HG03565 (cell line): ENCODE data around the gene FOXD1.
"Not testable (repeated sequence)": the region's sequence is repeated elsewhere in the genome, so short reads cannot be mapped to it uniquely, and the experiment has no call there.

Experiments
- ATAC-seq: cut with Tn5 transposase; IDR thresholded peaks from one replicate; pipeline ENCODE4 v1.9.1; 2021; ENCODE audit warnings: mild to moderate bottlenecking, moderate library complexity; ENCODE audit not compliant: unreplicated experiment

FOXD1 gene

GRCh38 chr5:73448463-73449136 lies at the start of gene FOXD1:
TSS of gene FOXD1 (minus strand) at chr5:73448777. CDS start at chr5:73448362, 415 bp downstream.
- ATAC-seq = peak; percentile 42

DNA sequence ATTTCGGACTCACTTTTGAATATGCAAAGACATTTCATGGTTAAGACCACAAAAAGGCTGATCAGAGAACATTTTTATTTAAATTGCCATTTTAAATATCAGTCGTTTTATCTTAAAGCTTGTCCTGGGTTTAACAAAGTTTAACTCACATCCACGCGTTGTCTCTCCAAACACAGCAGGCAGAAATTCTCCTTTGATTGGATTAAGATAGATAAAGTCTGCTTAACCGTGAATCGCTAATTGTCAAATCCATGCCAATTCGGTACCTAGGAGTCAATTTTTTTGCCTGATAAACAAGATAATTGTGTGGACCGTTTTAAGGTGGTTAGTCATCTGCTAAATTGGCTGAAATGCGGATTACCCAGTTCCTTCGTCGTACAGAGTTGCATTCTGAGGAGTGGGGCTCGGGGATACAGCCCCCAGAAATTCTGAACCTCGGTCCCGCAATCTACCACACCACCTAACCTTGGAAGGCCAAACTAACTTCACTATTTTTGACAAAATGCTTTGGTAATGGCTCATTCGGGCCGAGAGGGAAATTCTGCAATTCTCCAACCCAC lies 49.0 kb upstream of the FOXD1 start:
- ATAC-seq = no peak

DNA sequence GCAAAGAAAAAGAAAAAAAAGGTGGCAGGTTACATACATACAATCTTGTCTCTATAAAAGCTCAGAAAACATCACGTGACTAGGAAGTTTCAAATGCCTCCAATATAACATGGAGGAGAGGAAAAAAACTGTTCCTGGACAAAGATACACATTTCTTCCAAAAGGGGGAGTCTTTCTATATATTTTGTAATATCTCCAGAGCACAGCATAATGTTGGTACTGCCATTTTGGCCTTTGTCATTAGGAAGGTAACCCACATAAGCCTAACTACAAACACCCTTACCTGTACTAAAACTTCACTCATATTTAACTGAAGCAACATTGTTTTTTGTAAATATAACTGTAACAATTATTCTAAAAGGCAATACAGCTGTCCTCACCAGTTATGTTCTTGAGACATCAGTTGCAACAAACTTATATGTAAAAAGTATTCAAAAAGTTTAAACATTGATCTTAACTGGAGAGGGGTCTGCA lies 48.4 kb upstream of the FOXD1 start:
- ATAC-seq = no peak

DNA sequence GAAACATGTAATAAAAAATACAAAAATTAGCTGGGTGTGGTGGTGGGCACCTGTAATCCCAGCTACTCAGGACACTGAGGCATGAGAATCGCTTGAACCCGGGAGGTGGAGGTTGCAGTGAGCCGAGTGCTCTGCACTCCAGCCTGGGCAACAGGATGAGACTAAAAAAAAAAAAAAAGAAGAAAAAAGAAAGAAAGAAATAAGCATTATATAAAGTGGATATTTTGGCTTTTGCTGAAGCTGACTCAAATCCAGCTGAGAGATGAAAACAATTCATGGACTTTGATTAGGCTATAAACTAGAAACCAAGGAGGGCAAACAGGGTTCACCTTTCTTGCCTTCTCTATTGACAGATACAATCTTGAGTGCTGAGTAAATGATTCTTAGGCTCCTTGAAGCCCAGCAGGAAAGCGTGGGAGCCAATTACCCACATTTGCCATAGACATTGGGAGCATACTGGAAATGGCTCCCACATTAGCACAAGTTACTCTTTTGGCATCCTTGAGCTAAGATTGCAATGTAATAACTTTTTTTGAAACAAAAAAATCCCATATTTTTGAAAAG lies 47.3 kb upstream of the FOXD1 start:
- ATAC-seq = no peak

- ATAC-seq = no peak
Measured at GRCh38 chr5:73494721-73495120, 46.1 kb upstream of the FOXD1 start.

DNA sequence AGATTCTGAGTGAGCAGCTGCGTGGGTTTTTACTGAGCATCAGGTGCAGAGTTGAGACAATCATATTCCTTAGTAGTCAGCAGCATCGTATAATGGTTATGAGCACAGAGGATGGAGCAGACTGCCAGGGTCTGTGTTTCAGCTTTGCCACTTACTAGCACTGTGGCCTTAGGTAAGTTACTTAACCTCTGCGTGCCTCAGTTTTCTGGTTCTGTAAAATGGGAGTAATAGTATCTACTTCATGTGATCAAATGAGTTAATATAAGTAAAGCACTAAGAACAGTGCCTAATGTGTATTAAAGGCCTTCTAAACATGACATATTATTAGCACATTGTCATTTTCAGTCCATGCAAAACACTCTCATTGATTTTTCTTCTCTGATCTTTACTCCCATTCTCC lies 44.8 kb upstream of the FOXD1 start:
- no peak for ATAC-seq

GRCh38 chr5:73491155-73491554 lies 42.6 kb upstream of the FOXD1 start:
- ATAC-seq = no peak

DNA sequence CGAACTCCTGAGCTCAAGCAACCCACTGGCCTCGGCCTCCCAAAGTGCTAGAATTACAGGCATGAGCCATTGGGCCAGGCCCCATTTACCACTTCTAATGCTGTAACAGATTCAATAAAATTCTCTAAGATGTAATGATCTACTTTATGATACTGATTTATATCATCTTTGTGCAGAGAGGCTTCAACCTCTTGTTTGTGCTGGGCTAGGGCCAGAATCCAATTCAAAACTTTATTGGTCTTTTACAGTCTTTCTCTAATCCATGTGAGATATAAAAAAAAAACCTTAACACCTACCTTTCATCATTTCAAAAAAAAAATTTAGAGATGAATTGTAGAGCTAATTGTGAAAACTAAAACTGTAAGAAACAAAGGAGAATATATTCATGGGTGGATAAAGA lies 41.5 kb upstream of the FOXD1 start:
- no peak for ATAC-seq

DNA sequence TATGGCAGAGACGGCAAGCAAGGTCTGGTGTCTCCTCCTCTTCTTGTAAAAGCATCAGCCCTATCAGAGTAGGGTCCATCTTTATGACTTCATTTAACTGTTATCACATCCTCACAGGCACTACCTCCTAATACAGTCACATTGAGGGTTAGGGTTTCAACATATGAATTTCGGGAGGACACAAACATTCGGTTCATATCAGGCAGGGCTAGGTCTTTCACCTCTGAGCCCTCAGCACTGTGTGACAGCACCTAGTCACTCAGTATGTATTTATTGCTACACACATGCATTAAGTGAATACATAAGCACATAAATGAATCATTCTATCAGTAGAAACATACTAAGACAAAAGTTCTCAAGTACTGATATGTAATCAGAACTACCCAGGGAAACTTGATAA lies 40.2 kb upstream of the FOXD1 start:
- ATAC-seq = no peak

DNA sequence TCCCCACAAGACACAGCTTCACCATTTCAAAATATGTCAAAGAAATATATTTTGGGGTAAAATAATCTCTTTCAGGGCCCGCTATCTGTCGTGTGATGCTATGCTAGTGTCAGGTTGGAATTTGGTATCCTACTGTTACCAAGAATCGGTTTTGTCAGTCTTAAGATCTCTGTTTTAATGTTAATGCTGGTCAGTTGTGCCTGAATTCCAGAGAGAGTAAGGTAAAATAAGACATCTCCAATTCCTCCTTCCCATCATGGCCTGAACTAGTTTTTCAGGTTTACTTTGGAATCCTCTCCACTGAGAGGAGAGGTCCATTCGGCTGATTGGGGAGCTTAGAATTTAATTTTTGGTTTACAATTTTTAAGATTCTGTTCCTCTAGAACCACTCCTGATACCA lies 39.2 kb upstream of the FOXD1 start:
- ATAC-seq = no peak

GRCh38 chr5:73487257-73487656 lies 38.7 kb upstream of the FOXD1 start:
- ATAC-seq = not testable (repeated sequence)

DNA sequence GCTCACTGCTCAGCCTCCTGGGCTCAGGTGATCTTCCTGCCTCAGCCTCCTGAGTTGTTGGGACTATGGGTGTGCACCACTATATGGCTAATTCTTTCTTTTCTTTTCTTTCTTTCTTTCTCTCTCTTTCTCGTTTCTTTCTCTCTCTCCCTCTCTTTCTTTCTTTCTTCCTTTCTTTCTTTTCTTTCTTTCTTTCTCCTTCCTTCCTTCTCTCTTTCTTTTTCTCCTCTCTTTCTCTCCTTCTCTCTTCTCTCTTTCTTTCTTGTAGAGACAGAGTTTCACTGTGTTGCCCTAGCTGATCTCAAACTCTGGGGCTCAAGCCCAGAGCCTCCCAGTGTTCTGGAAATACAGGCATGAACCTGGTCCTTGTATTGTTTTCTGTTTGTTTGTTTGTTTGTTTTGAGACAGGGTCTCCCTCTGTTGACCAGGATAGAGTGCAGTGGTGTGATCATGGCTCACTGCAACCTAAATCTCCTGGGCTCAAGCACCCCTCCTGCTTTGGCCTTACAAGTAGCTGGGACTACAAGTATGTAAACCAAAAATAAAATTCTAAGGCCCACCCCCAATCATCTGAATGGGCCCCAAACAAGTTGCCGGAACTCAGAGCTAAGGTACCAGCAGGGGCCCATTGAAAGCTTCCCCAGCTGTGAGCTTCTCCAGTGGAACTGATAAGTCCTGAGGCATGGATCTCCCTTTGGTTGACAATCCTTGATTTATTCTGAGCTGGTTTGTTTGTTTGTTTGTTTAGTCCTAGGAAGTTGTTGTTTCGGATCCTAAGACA lies 37.7 kb upstream of the FOXD1 start:
- no peak for ATAC-seq

DNA sequence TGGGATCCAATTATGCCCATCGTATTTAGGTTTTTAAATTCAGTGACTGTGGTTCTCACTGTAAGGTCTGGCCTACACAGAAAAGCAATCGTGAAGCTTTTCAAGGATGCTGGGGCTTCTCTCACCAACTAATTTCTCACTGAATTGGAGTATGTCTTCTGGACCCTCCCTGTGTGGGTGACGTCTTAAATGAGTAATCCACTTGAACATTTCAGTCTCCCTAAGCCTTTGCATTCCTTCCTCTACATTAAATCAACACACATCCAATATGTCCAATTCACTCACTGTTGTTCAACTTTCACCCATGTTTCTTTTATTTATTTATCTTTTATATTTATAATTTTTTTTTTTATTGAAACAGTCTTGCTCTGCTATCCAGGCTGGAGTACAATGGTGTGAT lies 37.1 kb upstream of the FOXD1 start:
- ATAC-seq = no peak

- no peak for ATAC-seq
Measured at GRCh38 chr5:73484511-73484910, 35.9 kb upstream of the FOXD1 start.

- ATAC-seq = no peak
Measured at GRCh38 chr5:73483676-73484075, 35.1 kb upstream of the FOXD1 start.

GRCh38 chr5:73482383-73483136 lies 34.0 kb upstream of the FOXD1 start:
- ATAC-seq = no peak

- ATAC-seq = no peak
Measured at GRCh38 chr5:73480500-73480899, 31.9 kb upstream of the FOXD1 start.

DNA sequence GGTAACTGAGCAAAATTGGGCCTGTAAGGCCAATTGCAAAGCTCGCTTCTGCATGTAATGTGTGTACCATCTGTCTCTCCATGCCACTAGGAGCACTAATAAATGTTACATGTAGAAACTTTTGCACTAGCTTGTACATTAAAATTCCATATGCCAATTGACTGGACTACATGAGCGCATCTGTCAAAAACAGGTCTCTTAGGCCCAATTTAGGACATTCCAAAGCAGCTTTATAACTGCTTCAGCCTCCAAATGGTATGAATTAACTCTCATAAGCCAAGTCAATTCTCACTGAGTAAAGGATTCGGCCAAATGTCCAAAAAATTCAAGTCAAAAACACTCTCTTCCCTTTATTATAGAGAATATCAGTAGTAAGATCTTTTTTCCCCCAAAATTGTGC lies 23.5 kb upstream of the FOXD1 start:
- no peak for ATAC-seq

GRCh38 chr5:73471654-73472053 lies 23.1 kb upstream of the FOXD1 start:
- no peak for ATAC-seq

DNA sequence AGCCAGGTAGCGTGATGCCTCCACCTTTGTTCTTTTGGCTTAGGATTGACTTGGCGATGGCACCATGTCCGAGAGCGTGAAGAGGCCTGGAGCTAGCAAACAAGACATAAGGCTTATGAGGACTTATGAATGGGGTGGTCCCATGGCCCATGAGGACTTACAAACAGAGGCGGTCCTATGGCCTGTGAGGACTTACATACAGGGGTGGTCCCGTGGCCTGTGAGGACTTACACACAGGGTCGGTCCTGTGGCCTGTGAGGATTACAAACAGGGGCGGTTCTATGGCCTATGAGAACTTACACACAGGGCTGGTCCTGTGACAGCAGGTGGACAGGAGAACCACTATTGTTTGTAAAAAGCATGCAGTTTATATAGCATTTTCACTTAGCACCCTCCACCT lies 21.3 kb upstream of the FOXD1 start:
- ATAC-seq = no peak

DNA sequence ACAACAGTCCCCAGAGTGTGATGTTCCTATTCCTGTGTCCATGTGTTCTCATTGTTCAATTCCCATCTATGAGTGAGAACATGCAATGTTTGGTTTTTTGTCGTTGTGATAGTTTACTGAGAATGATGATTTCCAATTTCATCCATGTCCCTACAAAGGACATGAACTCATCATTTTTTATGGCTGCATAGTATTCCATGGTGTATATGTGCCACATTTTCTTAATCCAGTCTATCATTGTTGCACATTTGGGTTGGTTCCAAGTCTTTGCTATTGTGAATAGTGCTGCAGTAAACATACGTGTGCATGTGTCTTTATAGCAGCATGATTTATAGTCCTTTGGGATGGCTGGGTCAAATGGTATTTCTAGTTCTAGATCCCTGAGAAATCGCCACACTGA lies 20.1 kb upstream of the FOXD1 start:
- ATAC-seq = not testable (repeated sequence)
